HCT116 (cell line): ENCODE measurements around the gene NFIX. TPM values are rescaled to one million over a fixed set of nuclear protein-coding genes. Genes with fewer than 3 reads are reported as not detected.
"Not testable (repeated sequence)": the region's sequence is repeated elsewhere in the genome, so short reads cannot be mapped to it uniquely, and the experiment has no call there.

Experiments
- ATAC-seq: fragments of 200-7000 bp; cut with Tn5 transposase; 2 replicates; pipeline ENCODE4 v1.9.1; 2020; ENCODE audit warnings: mild to moderate bottlenecking, moderate library complexity
- BruUV-seq: library from RNA; stranded (reverse); fragments of 400-500 nt; replicated peaks from 2 replicates; lab custom pipeline; 2021; lab: Mats Ljungman, UMichigan
- CTCF ChIA-PET: fragments of 300-600 bp; sonication (Branson Sonifier 250); formaldehyde crosslinking; loops from one replicate; lab custom pipeline; 2021; ENCODE audit warnings: antibody characterized with exemption; lab: Charles Lee
- POLR2A ChIA-PET: fragments of 300-600, 350-600 bp; sonication (Branson Sonifier 250); formaldehyde crosslinking; loops from one replicate; lab custom pipeline; 2021; ENCODE audit warnings: antibody characterized with exemption; lab: Charles Lee
- RAD21 ChIA-PET, 2 experiments: fragments of 300-600 bp; sonication (Branson Sonifier 250); formaldehyde crosslinking; loops; one replicate each; lab custom pipeline; 2023; ENCODE audit warnings: low total read pairs in 2 of 2; ENCODE audit not compliant: uncharacterized antibody in 2 of 2, unreplicated experiment in 2 of 2, low non-redundant PET in 1 of 2; lab: Charles Lee
- DNase-seq: peaks from one replicate; pipeline ENCODE4 v3.0.0-alpha.2; 2010; ENCODE audit warnings: low read depth, low spot score
- H2AFZ ChIP-seq: fragments of 200-600 bp; shearing (Covaris generic), sonication (generic); 2 replicates; pipeline ENCODE4 v1.6.1; 2017; ENCODE audit warnings: low read depth, mixed run types, mixed read lengths, antibody characterized with exemption, low read length; ENCODE audit not compliant: poor library complexity, severe bottlenecking
- H3K27ac ChIP-seq: 2 replicates; pipeline ENCODE4 v1.5.1; 2012; ENCODE audit warnings: low read depth, low read length
- H3K27me3 ChIP-seq: fragments of 200-600 bp; sonication (generic); 2 replicates; pipeline ENCODE4 v1.6.1; 2016; ENCODE audit warnings: mixed run types, low read length, mixed read lengths; ENCODE audit not compliant: insufficient read depth
- H3K36me3 ChIP-seq, 2 experiments: fragments of 200-500 bp in 1 of 2; fragments of 200-600 bp in 1 of 2; sonication (Bioruptor generic) in 1 of 2; sonication (generic) in 1 of 2; 2 replicates each; pipeline versions ENCODE4 v1.5.1 to v1.6.1; 2014 to 2016; ENCODE audit warnings: low read length in 2 of 2, inconsistent platforms in 1 of 2, mixed read lengths in 1 of 2, mixed run types in 1 of 2; ENCODE audit not compliant: insufficient read depth in 2 of 2, control insufficient read depth in 1 of 2
- H3K4me1 ChIP-seq, 2 experiments: fragments of 200-600 bp in 1 of 2; sonication (generic) in 1 of 2; 2 replicates each; pipeline versions ENCODE4 v1.5.1 to v1.6.1; 2012 to 2017; ENCODE audit warnings: low read length in 2 of 2, inconsistent platforms in 1 of 2, mild to moderate bottlenecking in 1 of 2, mixed read lengths in 1 of 2, mixed run types in 1 of 2, moderate library complexity in 1 of 2; ENCODE audit not compliant: insufficient read depth in 2 of 2, control insufficient read depth in 1 of 2
- H3K4me2 ChIP-seq: fragments of 200-600 bp; sonication (generic); 2 replicates; pipeline ENCODE4 v1.6.1; 2017; ENCODE audit warnings: mixed run types, low read length, mixed read lengths
- H3K4me3 ChIP-seq, 2 experiments: fragments of 200-600 bp in 1 of 2; sonication (generic) in 1 of 2; replicated peaks in 1 of 2; 2 replicates each; pipeline ENCODE4 v1.5.1; 2011 to 2016; ENCODE audit warnings: low read length in 2 of 2, control low read depth in 1 of 2, low read depth in 1 of 2, mild to moderate bottlenecking in 1 of 2, mixed read lengths in 1 of 2, mixed run types in 1 of 2
- H3K79me2 ChIP-seq: fragments of 200-600 bp; sonication (generic); 2 replicates; pipeline ENCODE4 v1.6.1; 2017; ENCODE audit warnings: mild to moderate bottlenecking, mixed run types, low read length, moderate library complexity, mixed read lengths; ENCODE audit not compliant: insufficient read depth
- H3K9ac ChIP-seq: fragments of 200-600 bp; sonication (generic); 2 replicates; pipeline ENCODE4 v1.6.1; 2016; ENCODE audit warnings: low read length, mixed read lengths
- H3K9me2 ChIP-seq: fragments of 200-600 bp; sonication (generic), shearing (Covaris generic); 2 replicates; pipeline ENCODE4 v1.6.1; 2017; ENCODE audit warnings: mixed run types, mild to moderate bottlenecking, moderate library complexity; ENCODE audit not compliant: insufficient read depth
- H3K9me3 ChIP-seq, 2 experiments: fragments of 200-500 bp in 1 of 2; fragments of 200-600 bp in 1 of 2; sonication (Bioruptor generic) in 1 of 2; sonication (generic) in 1 of 2; 2 replicates each; pipeline ENCODE4 v1.6.1; 2014 to 2017; ENCODE audit warnings: low read length in 2 of 2, mixed read lengths in 2 of 2, inconsistent platforms in 1 of 2, low read depth in 1 of 2, mild to moderate bottlenecking in 1 of 2, mixed run types in 1 of 2, moderate library complexity in 1 of 2; ENCODE audit not compliant: control insufficient read depth in 1 of 2, insufficient read depth in 1 of 2
- H4K20me1 ChIP-seq: fragments of 200-600 bp; sonication (generic), shearing (Covaris generic); 2 replicates; pipeline ENCODE4 v1.6.1; 2017; ENCODE audit warnings: mixed run types, mild to moderate bottlenecking, moderate library complexity; ENCODE audit not compliant: insufficient read depth
- CBX3 ChIP-seq: IDR thresholded peaks from 2 replicates; pipeline ENCODE4 v1.6.1; 2012; ENCODE audit warnings: low read depth
- EGR1 ChIP-seq: IDR thresholded peaks from 2 replicates; pipeline ENCODE4 v1.6.1; 2012; ENCODE audit warnings: low read depth
- ELF1 ChIP-seq: IDR thresholded peaks from 2 replicates; pipeline ENCODE4 v1.6.1; 2012; ENCODE audit warnings: low read depth, borderline replicate concordance
- FOSL1 ChIP-seq: IDR thresholded peaks from 2 replicates; pipeline ENCODE4 v1.6.1; 2012; ENCODE audit warnings: low read depth
- JUND ChIP-seq: IDR thresholded peaks from 2 replicates; pipeline ENCODE4 v1.6.1; 2012
- POLR2A ChIP-seq: IDR thresholded peaks from 2 replicates; pipeline ENCODE4 v1.7.0; 2011; ENCODE audit warnings: borderline replicate concordance; ENCODE audit not compliant: insufficient read depth, insufficient read length; ENCODE audit errors: extremely low read depth
- RAD21 ChIP-seq: IDR thresholded peaks from 2 replicates; pipeline ENCODE4 v1.6.1; 2012; ENCODE audit warnings: low read depth, mild to moderate bottlenecking
- SRF ChIP-seq: IDR thresholded peaks from 2 replicates; pipeline ENCODE4 v1.6.1; 2012; ENCODE audit warnings: low read depth
- ZBTB33 ChIP-seq: IDR thresholded peaks from 2 replicates; pipeline ENCODE4 v1.6.1; 2011; ENCODE audit warnings: mild to moderate bottlenecking, low read length, moderate library complexity; ENCODE audit not compliant: insufficient replicate concordance; ENCODE audit errors: extremely low read depth
- ZFX ChIP-seq: fragments of 450-650 bp; IDR thresholded peaks from 2 replicates; pipeline ENCODE4 v1.6.1; 2017
- ZNF274 ChIP-seq: fragments of 200-500 bp; sonication (Bioruptor generic); IDR thresholded peaks from 2 replicates; pipeline ENCODE4 v1.6.1; 2014; ENCODE audit warnings: mild to moderate bottlenecking, low read depth, low read length, inconsistent platforms
- intact Hi-C: fragments of 100-400 bp; cut with micrococcal nuclease; formaldehyde crosslinking; loops from 2 replicates; pipeline ENCODE4 v1.10.0; 2022
- total RNA-seq: library from RNA; stranded (reverse); gene quantifications from one replicate; pipeline ENCODE4 v1.2.1, GENCODE V29; 2021; ENCODE audit not compliant: unreplicated experiment
- TF ChIP-seq, protein P1 (sequence below): IDR thresholded peaks from 2 replicates; pipeline ENCODE4 v1.6.1; 2012
- TF ChIP-seq, protein P2 (sequence below), 3 experiments: fragments of 200-600 bp in 1 of 3; sonication (generic) in 1 of 3; IDR thresholded peaks in 2 of 3; conservative IDR thresholded peaks in 1 of 3; 2 replicates each; pipeline ENCODE4 v1.5.1; 2012 to 2017; ENCODE audit warnings: low read depth in 2 of 3, low read length in 2 of 3, antibody characterized with exemption in 1 of 3, borderline replicate concordance in 1 of 3, control low read depth in 1 of 3, mild to moderate bottlenecking in 1 of 3, mixed read lengths in 1 of 3, mixed run types in 1 of 3, moderate library complexity in 1 of 3; ENCODE audit not compliant: insufficient read depth in 1 of 3

The NFIX gene
- total RNA-seq, 1 experiment from 2014 or later: 34.8 TPM

- DNase-seq, H3K9me2 ChIP-seq, ATAC-seq, H3K36me3 ChIP-seq, BruUV-seq, H3K27ac ChIP-seq, H3K27me3 ChIP-seq, H3K79me2 ChIP-seq, H3K4me3 ChIP-seq, H2AFZ ChIP-seq, RAD21 ChIA-PET, H4K20me1 ChIP-seq, H3K9me3 ChIP-seq, H3K4me2 ChIP-seq, H3K9ac ChIP-seq: not testable (repeated sequence)
- ChIA-PET CTCF (interaction anchor here (0.9 to 8.0 kb wide), 6 partner anchors 11 to 286 kb away, joined by 3 to 94 read pairs (median 20); partner anchors contain the start of gene NACC1), POLR2A (interaction anchor here (1.1 to 2.7 kb wide), 2 partner anchors 85 to 179 kb away, joined by 5 to 8 read pairs; no protein-coding TSS in a partner anchor)
- H3K4me1 ChIP-seq: peaks cover 0 to 13% of the 10 kb centered on the region in 2 experiments; a peak in 1 of 4 replicates
- intact Hi-C loops: loop anchor here (5.0 to 10.0 kb wide), 2 partner anchors 361 to 619 kb away; no protein-coding TSS in a partner anchor
These were observed 19.2 kb upstream of the NFIX start for GRCh38 chr19:12976109-12976508.

GRCh38 chr19:12979974-12980373, 15.3 kb upstream of the NFIX start:
- H3K4me2 ChIP-seq: no peak overlapping the region
- no peaks in the 10 kb centered on the region for H3K27me3 ChIP-seq
- DNase-seq (no peak), ATAC-seq (no peak)
- no TSS peak for BruUV-seq
- CTCF ChIA-PET: interaction anchor here (1.4 to 8.0 kb wide), 3 partner anchors 54 to 114 kb away, joined by 4 to 94 read pairs (median 59); no protein-coding TSS in a partner anchor
- H3K36me3 ChIP-seq: no peaks in the 10 kb centered on the region
- RAD21 ChIA-PET: interaction anchor here in 1 of 2 experiments (1.3 kb wide), 1 partner anchor 98 kb away, joined by 3 read pairs; no protein-coding TSS in a partner anchor
- H4K20me1 ChIP-seq: no peaks in the 10 kb centered on the region
- H3K4me1 ChIP-seq: peaks cover 14 to 24% of the 10 kb centered on the region in 2 experiments; a peak in 3 of 4 replicates
- POLR2A ChIA-PET: no interaction called here
- no peak overlapping the region for H3K27ac ChIP-seq
- H2AFZ ChIP-seq: no peak overlapping the region
- no peak overlapping the region for H3K9ac ChIP-seq
- intact Hi-C loops: loop anchor here (5.0 to 10.0 kb wide), 2 partner anchors 357 to 615 kb away; no protein-coding TSS in a partner anchor
- no peak overlapping the region for H3K4me3 ChIP-seq
- no peaks in the 10 kb centered on the region for H3K9me2 ChIP-seq
- H3K9me3 ChIP-seq: no peaks in the 10 kb centered on the region
- no peaks in the 10 kb centered on the region for H3K79me2 ChIP-seq
- TF ChIP-seq SRF: no peak
- no peak for TF ChIP-seq JUND
- TF ChIP-seq ZNF274: no peak
- no peak for TF ChIP-seq FOSL1
- TF ChIP-seq EGR1: no peak
- TF ChIP-seq, protein P1, sequence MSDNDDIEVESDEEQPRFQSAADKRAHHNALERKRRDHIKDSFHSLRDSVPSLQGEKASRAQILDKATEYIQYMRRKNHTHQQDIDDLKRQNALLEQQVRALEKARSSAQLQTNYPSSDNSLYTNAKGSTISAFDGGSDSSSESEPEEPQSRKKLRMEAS: no peak
- TF ChIP-seq, protein P2, sequence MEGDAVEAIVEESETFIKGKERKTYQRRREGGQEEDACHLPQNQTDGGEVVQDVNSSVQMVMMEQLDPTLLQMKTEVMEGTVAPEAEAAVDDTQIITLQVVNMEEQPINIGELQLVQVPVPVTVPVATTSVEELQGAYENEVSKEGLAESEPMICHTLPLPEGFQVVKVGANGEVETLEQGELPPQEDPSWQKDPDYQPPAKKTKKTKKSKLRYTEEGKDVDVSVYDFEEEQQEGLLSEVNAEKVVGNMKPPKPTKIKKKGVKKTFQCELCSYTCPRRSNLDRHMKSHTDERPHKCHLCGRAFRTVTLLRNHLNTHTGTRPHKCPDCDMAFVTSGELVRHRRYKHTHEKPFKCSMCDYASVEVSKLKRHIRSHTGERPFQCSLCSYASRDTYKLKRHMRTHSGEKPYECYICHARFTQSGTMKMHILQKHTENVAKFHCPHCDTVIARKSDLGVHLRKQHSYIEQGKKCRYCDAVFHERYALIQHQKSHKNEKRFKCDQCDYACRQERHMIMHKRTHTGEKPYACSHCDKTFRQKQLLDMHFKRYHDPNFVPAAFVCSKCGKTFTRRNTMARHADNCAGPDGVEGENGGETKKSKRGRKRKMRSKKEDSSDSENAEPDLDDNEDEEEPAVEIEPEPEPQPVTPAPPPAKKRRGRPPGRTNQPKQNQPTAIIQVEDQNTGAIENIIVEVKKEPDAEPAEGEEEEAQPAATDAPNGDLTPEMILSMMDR (IDR thresholded peaks at IDR 0.05 in 2 of 3, conservative IDR thresholded peaks at IDR 0.05 in 1 of 3; ENCODE audit: borderline replicate concordance in 1 of 3, insufficient read depth in 1 of 3, low read depth in 2 of 3, low read length in 2 of 3): no peak
- no peak for TF ChIP-seq ZFX
- no peak for TF ChIP-seq CBX3
- no peak for TF ChIP-seq POLR2A
- TF ChIP-seq RAD21: no peak
- no peak for TF ChIP-seq ELF1
- no peak for TF ChIP-seq ZBTB33
